Psoas muscle (tissue), 8 donors: ENCODE measurements around the gene YES1. TPM values are rescaled to one million over a fixed set of nuclear protein-coding genes. Genes with fewer than 3 reads are reported as not detected.

Experiments used
- ATAC-seq, 4 donors: fragments of 200-7000 bp; cut with Tn5 transposase; one replicate each; pipeline ENCODE4 v1.9.1; 2020; ENCODE audit warnings: moderate library complexity in 3 of 4, mild to moderate bottlenecking in 2 of 4
- DNase-seq, 2 donors: peaks; one replicate each; pipeline ENCODE4 v3.0.0-alpha.2; 2020
- H3K27ac ChIP-seq: fragments of 200-600 bp; one replicate; pipeline ENCODE4 v1.8.0; 2022
- H3K27me3 ChIP-seq, 3 donors: fragments of 200-600 bp in 1 of 3; one replicate each; pipeline versions ENCODE4 v1.6.1 to v1.8.0; 2013 to 2022; ENCODE audit warnings: low read length in 2 of 3, mild to moderate bottlenecking in 2 of 3, moderate library complexity in 1 of 3; ENCODE audit not compliant: insufficient read depth in 3 of 3
- H3K36me3 ChIP-seq, 2 donors: fragments of 200-600 bp in 1 of 2; one replicate each; pipeline versions ENCODE4 v1.6.1 to v1.8.0; 2013 to 2022; ENCODE audit warnings: low read depth in 1 of 2, mild to moderate bottlenecking in 1 of 2, moderate library complexity in 1 of 2; ENCODE audit not compliant: insufficient read depth in 1 of 2
- H3K4me1 ChIP-seq: fragments of 200-600 bp; one replicate; pipeline ENCODE4 v1.8.0; 2022
- H3K4me3 ChIP-seq: fragments of 200-600 bp; one replicate; pipeline ENCODE4 v1.8.0; 2022; ENCODE audit warnings: mild to moderate bottlenecking
- H3K9me3 ChIP-seq: fragments of 200-600 bp; one replicate; pipeline ENCODE4 v1.8.0; 2022
- WGBS, 3 donors: extraction: QIAGEN DNeasy Blood & Tissue Kit; methylation state at CpG; one replicate each; pipeline versions ENCODE4 v1.1.6 to v1.1.7; 2013; 5-methylcytosine and 5-hydroxymethylcytosine counted together
- intact Hi-C, 2 donors: fragments of 100-400 bp; cut with DNase I; formaldehyde crosslinking; loops; one replicate each; pipeline versions ENCODE4 v1.11.0 to v1.14.2; 2022
- polyA plus RNA-seq, 3 donors: library from polyadenylated mRNA; stranded (reverse); fragments of 200-250 nt; gene quantifications; one replicate each; pipeline ENCODE4 v1.2.3, GENCODE V29; 2013
- total RNA-seq, 4 donors: library from RNA; stranded (reverse); fragmentation: NEBNext Ultra II Directional in 2 of 4; extraction: Animal tissue kit (Norgen Biotek cat#: 25700) in 2 of 4; gene quantifications; one replicate each; pipeline versions ENCODE4 v1.2.1 to v1.2.4, GENCODE V29; 2021 to 2023
- TF ChIP-seq, protein P1 (sequence below): fragments of 200-600 bp; IDR thresholded peaks from one replicate; pipeline ENCODE4 v1.8.0; 2022; ENCODE audit warnings: antibody characterized with exemption
- donor health status: healthy with polysubstance abuse.
- donor health status: DM: no; HTN: no; CAD: no; lungs with moderate emphysema.
- donor health status: Bipolar disorder and iron deficiency.
- donor health status: healthy.
- donor health status: DM: yes; HTN: yes; CAD: no.
- donor health status: DM: no; HTN: no; CAD: no.
- donor health status: DM: no; HTN: no; CAD: no.
- donor health status: DM: yes; HTN: yes; CAD: no.

YES1 gene
- total and polyA plus RNA-seq, 7 donors, result 8.7 to 29.5 (median 14.6) TPM

DNA sequence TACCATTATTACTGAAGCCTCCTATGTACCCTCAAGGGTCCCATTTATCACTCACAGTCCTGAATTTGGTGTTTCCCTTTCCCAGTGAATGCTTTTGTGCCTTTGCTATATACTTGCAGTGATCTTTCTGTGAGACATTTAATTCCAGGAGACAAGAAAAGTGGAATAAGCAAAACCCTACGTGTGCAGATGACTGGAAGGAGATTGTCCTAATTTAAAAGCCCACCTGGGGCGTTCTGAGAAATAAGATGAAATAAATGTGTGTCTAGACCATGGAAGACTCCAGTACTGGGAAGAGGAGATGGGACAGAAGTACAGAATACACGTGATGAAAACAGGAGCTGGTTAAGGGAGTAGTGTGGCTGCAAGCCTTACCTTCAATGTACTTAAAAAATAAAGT lies 135.3 kb downstream of the YES1 start:
- Histone ChIP-seq H3K27ac (no peak overlapping the region), H3K4me3 (no peak overlapping the region), H3K4me1 (no peaks in the 10 kb centered on the region), H3K36me3 (peaks cover 3 to 75% of the 10 kb centered on the region in 2 donors), H3K9me3 (no peaks in the 10 kb centered on the region), H3K27me3 (no peaks in the 10 kb centered on the region)
- WGBS, 3 donors, result 89 to 96% (median 94%) methylated on average over 3 of the region's 3 CpGs
- TF ChIP-seq, protein P1, sequence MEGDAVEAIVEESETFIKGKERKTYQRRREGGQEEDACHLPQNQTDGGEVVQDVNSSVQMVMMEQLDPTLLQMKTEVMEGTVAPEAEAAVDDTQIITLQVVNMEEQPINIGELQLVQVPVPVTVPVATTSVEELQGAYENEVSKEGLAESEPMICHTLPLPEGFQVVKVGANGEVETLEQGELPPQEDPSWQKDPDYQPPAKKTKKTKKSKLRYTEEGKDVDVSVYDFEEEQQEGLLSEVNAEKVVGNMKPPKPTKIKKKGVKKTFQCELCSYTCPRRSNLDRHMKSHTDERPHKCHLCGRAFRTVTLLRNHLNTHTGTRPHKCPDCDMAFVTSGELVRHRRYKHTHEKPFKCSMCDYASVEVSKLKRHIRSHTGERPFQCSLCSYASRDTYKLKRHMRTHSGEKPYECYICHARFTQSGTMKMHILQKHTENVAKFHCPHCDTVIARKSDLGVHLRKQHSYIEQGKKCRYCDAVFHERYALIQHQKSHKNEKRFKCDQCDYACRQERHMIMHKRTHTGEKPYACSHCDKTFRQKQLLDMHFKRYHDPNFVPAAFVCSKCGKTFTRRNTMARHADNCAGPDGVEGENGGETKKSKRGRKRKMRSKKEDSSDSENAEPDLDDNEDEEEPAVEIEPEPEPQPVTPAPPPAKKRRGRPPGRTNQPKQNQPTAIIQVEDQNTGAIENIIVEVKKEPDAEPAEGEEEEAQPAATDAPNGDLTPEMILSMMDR, result no peak
- intact Hi-C loops, result no loop called here
- no peak for DNase-seq
- ATAC-seq, result no peak

DNA sequence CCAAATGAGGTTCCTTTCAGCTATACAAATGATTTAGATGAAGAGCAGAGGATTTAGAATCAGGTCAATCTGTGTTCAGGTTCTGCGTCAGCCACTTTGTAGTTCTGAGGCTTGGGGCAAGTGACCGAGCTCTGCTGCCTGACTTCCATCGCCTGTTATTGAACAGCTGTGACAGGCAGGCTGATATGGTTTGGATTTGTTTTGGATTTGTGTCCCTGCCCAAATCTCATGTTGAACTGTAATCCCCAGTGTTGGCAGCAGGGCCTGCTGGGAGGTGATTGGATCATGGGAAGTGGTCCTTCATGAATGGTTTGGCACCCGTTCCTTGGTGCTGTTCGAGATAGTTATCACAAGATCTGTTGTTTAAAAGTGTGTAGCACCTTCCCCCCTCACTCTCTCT lies 136.0 kb downstream of the YES1 start:
- TF ChIP-seq, protein P1, result no peak
- H3K27me3 ChIP-seq, result no peaks in the 10 kb centered on the region
- intact Hi-C loops, result no loop called here
- ATAC-seq, result no peak
- H3K27ac ChIP-seq, result no peak overlapping the region
- WGBS, 3 donors, result 67 to 83% (median 82%) methylated on average over 5 of the region's 5 CpGs
- no peaks in the 10 kb centered on the region for H3K9me3 ChIP-seq
- no peak overlapping the region for H3K4me3 ChIP-seq
- no peak for DNase-seq
- H3K36me3 ChIP-seq, result peaks cover 3 to 74% of the 10 kb centered on the region in 2 donors
- no peaks in the 10 kb centered on the region for H3K4me1 ChIP-seq

DNA sequence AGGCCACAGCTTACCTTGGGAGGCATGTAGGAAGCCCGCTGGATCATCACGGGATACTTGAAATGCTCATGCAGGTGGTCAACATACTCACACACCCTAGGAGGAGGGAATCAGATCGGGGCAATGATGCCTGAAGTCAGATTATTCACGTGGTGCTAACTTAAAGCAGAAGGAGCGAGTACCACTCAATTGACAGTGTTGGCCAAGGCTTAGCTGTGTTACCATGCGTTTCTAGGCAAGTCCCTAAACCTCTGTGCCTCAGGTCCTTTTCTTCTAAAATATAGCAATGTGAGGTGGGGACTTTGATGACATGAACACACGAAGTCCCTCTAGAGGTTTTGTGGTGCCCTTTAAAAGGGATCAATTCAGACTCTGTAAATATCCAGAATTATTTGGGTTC lies 136.7 kb downstream of the YES1 start:
- no peak overlapping the region for H3K27ac ChIP-seq
- H3K36me3 ChIP-seq, result peaks cover 3 to 80% of the 10 kb centered on the region in 2 donors
- no peaks in the 10 kb centered on the region for H3K9me3 ChIP-seq
- ATAC-seq (no peak), DNase-seq (no peak)
- intact Hi-C loops, result no loop called here
- TF ChIP-seq, protein P1, result no peak
- no peaks in the 10 kb centered on the region for H3K27me3 ChIP-seq
- WGBS, 3 donors, result 95 to 97% (median 96%) methylated on average over 7 of the region's 7 CpGs
- H3K4me1 ChIP-seq, result no peaks in the 10 kb centered on the region
- H3K4me3 ChIP-seq, result no peak overlapping the region

DNA sequence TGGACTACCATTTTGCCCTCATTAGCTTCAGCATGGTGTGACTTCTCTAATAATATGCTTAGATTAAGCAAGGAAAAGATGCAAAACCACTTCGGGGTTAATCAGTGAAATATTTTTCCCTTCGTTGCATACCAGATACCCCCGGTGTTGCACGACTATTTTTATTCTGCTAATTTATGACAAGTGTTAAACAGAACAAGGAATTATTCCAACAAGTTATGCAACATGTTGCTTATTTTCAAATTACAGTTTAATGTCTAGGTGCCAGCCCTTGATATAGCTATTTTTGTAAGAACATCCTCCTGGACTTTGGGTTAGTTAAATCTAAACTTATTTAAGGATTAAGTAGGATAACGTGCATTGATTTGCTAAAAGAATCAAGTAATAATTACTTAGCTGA lies 138.3 kb downstream of the YES1 start:
- H3K27ac ChIP-seq, result no peak overlapping the region
- TF ChIP-seq, protein P1, result no peak
- H3K4me1 ChIP-seq, result no peaks in the 10 kb centered on the region
- ATAC-seq (no peak), DNase-seq (no peak)
- WGBS, 3 donors, result 38 to 47% (median 41%) methylated on average over 5 of the region's 5 CpGs
- H3K36me3 ChIP-seq, result peaks cover 3 to 80% of the 10 kb centered on the region in 2 donors
- H3K9me3 ChIP-seq, result no peaks in the 10 kb centered on the region
- intact Hi-C loops, result no loop called here
- no peak overlapping the region for H3K4me3 ChIP-seq
- no peaks in the 10 kb centered on the region for H3K27me3 ChIP-seq

DNA sequence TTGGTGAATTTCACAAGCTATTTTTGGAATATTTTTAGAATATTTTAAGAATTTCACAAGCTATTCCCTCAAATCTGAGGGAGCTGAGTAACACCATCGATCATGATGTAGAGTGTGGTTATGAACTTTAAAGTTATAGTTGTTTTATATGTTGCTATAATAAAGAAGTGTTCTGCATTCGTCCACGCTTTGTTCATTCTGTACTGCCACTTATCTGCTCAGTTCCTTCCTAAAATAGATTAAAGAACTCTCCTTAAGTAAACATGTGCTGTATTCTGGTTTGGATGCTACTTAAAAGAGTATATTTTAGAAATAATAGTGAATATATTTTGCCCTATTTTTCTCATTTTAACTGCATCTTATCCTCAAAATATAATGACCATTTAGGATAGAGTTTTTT lies 138.7 kb downstream of the YES1 start:
- no peaks in the 10 kb centered on the region for H3K9me3 ChIP-seq
- ATAC-seq, result no peak
- H3K27me3 ChIP-seq, result no peaks in the 10 kb centered on the region
- no peaks in the 10 kb centered on the region for H3K4me1 ChIP-seq
- no peak overlapping the region for H3K4me3 ChIP-seq
- WGBS, 3 donors, result 90 to 100% (median 94%) methylated on average over 3 of the region's 3 CpGs
- H3K27ac ChIP-seq, result no peak overlapping the region
- TF ChIP-seq, protein P1, result no peak
- intact Hi-C loops, result no loop called here
- H3K36me3 ChIP-seq, result peaks cover 3 to 77% of the 10 kb centered on the region in 2 donors
- no peak for DNase-seq
